Measurements from ENCODE around the gene CNIH2.

DNA sequence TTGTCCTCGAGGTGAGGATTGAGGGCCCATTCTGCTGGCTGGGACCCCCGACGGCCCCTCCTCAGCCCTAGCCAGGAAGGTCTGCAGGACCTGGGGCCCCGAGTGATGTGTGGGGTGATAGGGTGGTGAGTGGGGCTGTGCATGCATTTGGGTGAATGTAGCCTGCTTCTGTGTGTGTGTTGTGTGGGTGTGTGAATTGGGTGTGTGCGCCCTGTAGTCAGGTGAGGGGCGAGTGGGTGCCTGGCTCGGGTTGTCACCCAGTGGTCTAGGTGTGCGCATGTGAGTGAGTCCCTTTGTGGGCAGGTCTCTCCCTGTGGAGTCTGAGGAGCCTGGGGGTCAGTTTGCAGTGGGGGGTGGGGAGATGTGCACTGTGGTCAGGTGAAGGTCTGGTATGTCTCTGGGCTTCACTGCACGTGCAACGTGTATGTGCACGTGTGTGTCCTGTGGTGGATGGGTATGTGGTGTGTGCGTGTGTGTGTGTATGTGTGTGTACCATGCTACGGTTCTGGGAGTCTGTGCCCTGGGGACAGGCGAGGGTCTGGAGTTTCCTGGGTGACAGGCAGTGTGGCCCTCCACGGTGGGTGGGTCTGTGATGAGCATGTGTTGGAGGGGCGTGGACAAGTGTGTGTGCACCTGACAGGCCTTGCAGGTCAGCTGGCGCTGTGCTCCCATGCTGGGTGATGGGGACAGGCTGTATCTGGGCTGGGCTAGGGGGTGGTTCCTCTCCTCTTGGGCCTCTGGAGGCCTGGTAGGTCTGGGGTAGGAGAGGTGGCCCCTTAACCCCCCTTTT is 14.8 kb downstream of the CNIH2 start:
- TF ChIP-seq, protein P1, sequence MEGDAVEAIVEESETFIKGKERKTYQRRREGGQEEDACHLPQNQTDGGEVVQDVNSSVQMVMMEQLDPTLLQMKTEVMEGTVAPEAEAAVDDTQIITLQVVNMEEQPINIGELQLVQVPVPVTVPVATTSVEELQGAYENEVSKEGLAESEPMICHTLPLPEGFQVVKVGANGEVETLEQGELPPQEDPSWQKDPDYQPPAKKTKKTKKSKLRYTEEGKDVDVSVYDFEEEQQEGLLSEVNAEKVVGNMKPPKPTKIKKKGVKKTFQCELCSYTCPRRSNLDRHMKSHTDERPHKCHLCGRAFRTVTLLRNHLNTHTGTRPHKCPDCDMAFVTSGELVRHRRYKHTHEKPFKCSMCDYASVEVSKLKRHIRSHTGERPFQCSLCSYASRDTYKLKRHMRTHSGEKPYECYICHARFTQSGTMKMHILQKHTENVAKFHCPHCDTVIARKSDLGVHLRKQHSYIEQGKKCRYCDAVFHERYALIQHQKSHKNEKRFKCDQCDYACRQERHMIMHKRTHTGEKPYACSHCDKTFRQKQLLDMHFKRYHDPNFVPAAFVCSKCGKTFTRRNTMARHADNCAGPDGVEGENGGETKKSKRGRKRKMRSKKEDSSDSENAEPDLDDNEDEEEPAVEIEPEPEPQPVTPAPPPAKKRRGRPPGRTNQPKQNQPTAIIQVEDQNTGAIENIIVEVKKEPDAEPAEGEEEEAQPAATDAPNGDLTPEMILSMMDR (IDR thresholded peaks at IDR 0.05), result no peak
- TF ChIP-seq EP300 (IDR thresholded peaks at IDR 0.05; ENCODE audit: low read depth) (no peak), POLR2A (IDR thresholded peaks at IDR 0.05) (no peak), POLR2AphosphoS5 (IDR thresholded peaks at IDR 0.05) (no peak)
